Spleen (tissue), 7 donors: ENCODE results near the gene CD320.
"Not testable (repeated sequence)": the region's sequence is repeated elsewhere in the genome, so short reads cannot be mapped to it uniquely, and the experiment has no call there.

Experiments used
- POLR2A ChIP-seq, 3 donors: fragments of 450-650 bp; IDR thresholded peaks; one replicate each; pipeline ENCODE4 v1.5.1; 2017; ENCODE audit warnings: antibody characterized with exemption in 3 of 3, mild to moderate bottlenecking in 1 of 3
- POLR2AphosphoS5 ChIP-seq, 3 donors: sonication (generic); formaldehyde crosslinking; IDR thresholded peaks; one replicate each; pipeline ENCODE4 v1.5.1; 2017; ENCODE audit warnings: antibody characterized with exemption in 3 of 3
- TF ChIP-seq, protein P1 (sequence below), 11 experiments: fragments of 200-600 bp in 7 of 11; fragments of 450-650 bp in 4 of 11; sonication (generic) in 4 of 11; IDR thresholded peaks in 8 of 11; conservative IDR thresholded peaks in 3 of 11; 1 replicate in 7 of 11; 2 replicates in 4 of 11; pipeline versions ENCODE4 v1.4.0 to v1.8.0; 2016 to 2021; ENCODE audit warnings: antibody characterized with exemption in 11 of 11, inconsistent platforms in 4 of 11, mild to moderate bottlenecking in 1 of 11
- donor health status: DM: no; HTN: no; CAD: no; lungs with moderate emphysema.
- donor health status: DM: no; HTN: no; CAD: no.
- donor health status: DM: no; HTN: no; CAD: no.

DNA sequence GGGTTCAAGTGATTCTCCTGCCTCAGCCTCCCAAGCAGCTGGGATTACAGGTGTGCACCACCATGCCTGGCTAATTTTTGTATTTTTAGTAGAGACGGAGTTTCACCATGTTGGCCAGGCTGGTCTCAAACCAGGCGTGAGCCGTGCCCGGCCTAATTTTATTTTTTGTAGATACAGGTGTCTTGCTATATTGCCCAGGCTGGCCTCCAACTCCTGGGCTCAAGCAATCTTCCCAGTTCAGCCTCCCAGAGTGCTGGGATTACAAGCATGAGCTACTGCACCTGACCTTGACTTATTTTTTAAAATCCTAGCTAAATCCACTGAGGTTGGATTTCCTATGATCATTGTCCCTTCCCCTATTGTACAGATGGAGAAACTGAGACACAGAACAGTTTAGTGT is 33.3 kb upstream of the CD320 start:
- TF ChIP-seq, protein P1, sequence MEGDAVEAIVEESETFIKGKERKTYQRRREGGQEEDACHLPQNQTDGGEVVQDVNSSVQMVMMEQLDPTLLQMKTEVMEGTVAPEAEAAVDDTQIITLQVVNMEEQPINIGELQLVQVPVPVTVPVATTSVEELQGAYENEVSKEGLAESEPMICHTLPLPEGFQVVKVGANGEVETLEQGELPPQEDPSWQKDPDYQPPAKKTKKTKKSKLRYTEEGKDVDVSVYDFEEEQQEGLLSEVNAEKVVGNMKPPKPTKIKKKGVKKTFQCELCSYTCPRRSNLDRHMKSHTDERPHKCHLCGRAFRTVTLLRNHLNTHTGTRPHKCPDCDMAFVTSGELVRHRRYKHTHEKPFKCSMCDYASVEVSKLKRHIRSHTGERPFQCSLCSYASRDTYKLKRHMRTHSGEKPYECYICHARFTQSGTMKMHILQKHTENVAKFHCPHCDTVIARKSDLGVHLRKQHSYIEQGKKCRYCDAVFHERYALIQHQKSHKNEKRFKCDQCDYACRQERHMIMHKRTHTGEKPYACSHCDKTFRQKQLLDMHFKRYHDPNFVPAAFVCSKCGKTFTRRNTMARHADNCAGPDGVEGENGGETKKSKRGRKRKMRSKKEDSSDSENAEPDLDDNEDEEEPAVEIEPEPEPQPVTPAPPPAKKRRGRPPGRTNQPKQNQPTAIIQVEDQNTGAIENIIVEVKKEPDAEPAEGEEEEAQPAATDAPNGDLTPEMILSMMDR (IDR thresholded peaks at IDR 0.05 in 8 of 11, conservative IDR thresholded peaks at IDR 0.05 in 3 of 11) = not testable (repeated sequence)
- TF ChIP-seq POLR2A, POLR2AphosphoS5 (IDR thresholded peaks at IDR 0.05): not testable (repeated sequence)
